NCI-H226 (cell line): ENCODE measurements around the gene MND1.

Source experiments
- DNase-seq: peaks from one replicate; pipeline ENCODE4 v3.0.0-alpha.2; 2015

Gene MND1

GRCh38 chr4:153347117-153347516 is 2.6 kb downstream of the MND1 start:
- no peak for DNase-seq

GRCh38 chr4:153348006-153348405 is 3.5 kb downstream of the MND1 start:
- peak; percentile 79 for DNase-seq

- DNase-seq = no peak
These were observed 4.8 kb downstream of the MND1 start for GRCh38 chr4:153349206-153349805.

GRCh38 chr4:153362184-153362583 is 17.7 kb downstream of the MND1 start:
- no peak for DNase-seq

- DNase-seq = no peak
These were observed 19.6 kb downstream of the MND1 start for GRCh38 chr4:153364061-153364460.

- no peak for DNase-seq
These were observed 20.5 kb downstream of the MND1 start for GRCh38 chr4:153365003-153365402.

- no peak for DNase-seq
These were observed 22.0 kb downstream of the MND1 start for GRCh38 chr4:153366486-153366885.

GRCh38 chr4:153367092-153367491 is 22.6 kb downstream of the MND1 start:
- no peak for DNase-seq

- DNase-seq = no peak
These were observed 24.5 kb downstream of the MND1 start for GRCh38 chr4:153369021-153369420.

- DNase-seq = no peak
These were observed 27.3 kb downstream of the MND1 start for GRCh38 chr4:153371701-153372234.

- no peak for DNase-seq
These were observed 28.6 kb downstream of the MND1 start for GRCh38 chr4:153372967-153373562.

GRCh38 chr4:153374442-153374841 is 30.0 kb downstream of the MND1 start:
- no peak for DNase-seq

GRCh38 chr4:153375303-153375702 is 30.8 kb downstream of the MND1 start:
- no peak for DNase-seq

GRCh38 chr4:153383131-153383530 is 38.6 kb downstream of the MND1 start:
- DNase-seq = no peak

- no peak for DNase-seq
These were observed 39.7 kb downstream of the MND1 start for GRCh38 chr4:153384160-153384559.

GRCh38 chr4:153385784-153386183 is 41.3 kb downstream of the MND1 start:
- DNase-seq = no peak

- DNase-seq = no peak
These were observed 43.5 kb downstream of the MND1 start for GRCh38 chr4:153387981-153388380.

- peak; percentile 25 for DNase-seq
These were observed 48.9 kb downstream of the MND1 start for GRCh38 chr4:153393397-153393796.

GRCh38 chr4:153394945-153395344 is 50.5 kb downstream of the MND1 start:
- DNase-seq = no peak

GRCh38 chr4:153398713-153399112 is 54.2 kb downstream of the MND1 start:
- no peak for DNase-seq

GRCh38 chr4:153399358-153399757 is 54.9 kb downstream of the MND1 start:
- no peak for DNase-seq

GRCh38 chr4:153401501-153401900 is 57.0 kb downstream of the MND1 start:
- DNase-seq = no peak

- DNase-seq = no peak
These were observed 57.9 kb downstream of the MND1 start for GRCh38 chr4:153402366-153402765.

- no peak for DNase-seq
These were observed 59.2 kb downstream of the MND1 start for GRCh38 chr4:153403726-153404125.

- DNase-seq = no peak
These were observed 63.4 kb downstream of the MND1 start for GRCh38 chr4:153407906-153408305.
